ENCODE results near the gene TPRX2. TPM values are rescaled to one million over a fixed set of nuclear protein-coding genes. Genes with fewer than 3 reads are reported as not detected.

The TPRX2 gene
- total and polyA plus RNA-seq, 2 experiments from 2014 or later, result not detected

- no peak for TF ChIP-seq ZNF114 (CRISPR knock-in tag; IDR thresholded peaks at IDR 0.05)
Observed at GRCh38 chr19:47839913-47840312, 19.1 kb upstream of the TPRX2 start (continued).

GRCh38 chr19:47842941-47843340 is 16.1 kb upstream of the TPRX2 start:
- Mint-ChIP-seq H3K4me3 (no peak overlapping the region), H3K4me1 (peaks cover 16% of the 10 kb centered on the region), H3K27me3 (ENCODE audit: insufficient read depth, low read depth, poor library complexity) (peaks cover 13% of the 10 kb centered on the region), H3K9me3 (no peaks in the 10 kb centered on the region), H3K27ac (no peak overlapping the region), H3K36me3 (ENCODE audit: low read depth) (peaks cover 3% of the 10 kb centered on the region; the same call in 1 of the 3 replicates)
- Histone ChIP-seq H3K27ac (ENCODE audit: low read depth) (no peak overlapping the region; the same call in 1 of the 2 replicates), H3K27me3 (ENCODE audit: insufficient read depth) (no peaks in the 10 kb centered on the region), H3K9me2 (ENCODE audit: insufficient read depth) (no peaks in the 10 kb centered on the region; the same call in 1 of the 2 replicates), H3K36me3 (ENCODE audit: insufficient read depth) (no peaks in the 10 kb centered on the region), H4K20me1 (replicated peaks; ENCODE audit: insufficient read depth) (no peaks in the 10 kb centered on the region), H3K4me2 (no peak overlapping the region), H2AFZ (no peak overlapping the region), H3K4me3 (no peak overlapping the region), H3K79me2 (replicated peaks; ENCODE audit: insufficient read depth) (no peaks in the 10 kb centered on the region), H3K4me1 (ENCODE audit: insufficient read depth) (peaks cover 8% of the 10 kb centered on the region), H3F3A (replicated peaks; ENCODE audit: low read depth) (peaks cover 7% of the 10 kb centered on the region)
- no peak for ATAC-seq
- TF ChIP-seq ETS1 (IDR thresholded peaks at IDR 0.05), result no peak
- TF ChIP-seq NANOG (IDR thresholded peaks at IDR 0.05; ENCODE audit: borderline replicate concordance), result no peak
- TF ChIP-seq CREB1 (CRISPR knock-in tag; IDR thresholded peaks at IDR 0.05; ENCODE audit: low read depth), result no peak
- TF ChIP-seq ZNF114 (CRISPR knock-in tag; IDR thresholded peaks at IDR 0.05), result no peak
- no peak for TF ChIP-seq ZNF462 (CRISPR knock-in tag; IDR thresholded peaks at IDR 0.05)
- TF ChIP-seq CTCF (conservative IDR thresholded peaks at IDR 0.05; ENCODE audit: low read depth in 2 of 2), result no peak
- no peak for TF ChIP-seq JUNB (IDR thresholded peaks at IDR 0.05; ENCODE audit: unreplicated experiment)
- no peak for DNase-seq (ENCODE audit: low spot score)

All from GM23338 (cell line).